HEK293 (cell line): ENCODE results near the gene ATP2A2.

Experiments used
- CTCF ChIP-seq: fragments of 450-650 bp; formaldehyde crosslinking; IDR thresholded peaks from 2 replicates; pipeline ENCODE4 v1.5.1; 2016; ENCODE audit warnings: missing biosample characterization, missing genetic modification characterization
- HIC1 ChIP-seq: fragments of 450-650 bp; formaldehyde crosslinking; IDR thresholded peaks from 2 replicates; pipeline ENCODE4 v1.5.1; 2016; ENCODE audit warnings: missing biosample characterization, missing genetic modification characterization
- SP2 ChIP-seq: fragments of 450-650 bp; formaldehyde crosslinking; IDR thresholded peaks from 2 replicates; pipeline ENCODE4 v1.5.1; 2016; ENCODE audit warnings: missing biosample characterization, missing genetic modification characterization
- ZNF121 ChIP-seq: fragments of 450-650 bp; formaldehyde crosslinking; IDR thresholded peaks from 2 replicates; pipeline ENCODE4 v1.5.1; 2016; ENCODE audit warnings: missing biosample characterization, missing genetic modification characterization
- ZNF24 ChIP-seq: fragments of 450-650 bp; formaldehyde crosslinking; IDR thresholded peaks from 2 replicates; pipeline ENCODE4 v1.5.1; 2016; ENCODE audit warnings: missing biosample characterization, missing genetic modification characterization
- ZNF248 ChIP-seq: fragments of 450-650 bp; formaldehyde crosslinking; IDR thresholded peaks from 2 replicates; pipeline ENCODE4 v1.5.1; 2017; ENCODE audit warnings: missing biosample characterization, missing genetic modification characterization
- ZNF366 ChIP-seq: fragments of 450-650 bp; formaldehyde crosslinking; conservative IDR thresholded peaks from 2 replicates; pipeline ENCODE4 v1.5.1; 2016; ENCODE audit warnings: missing biosample characterization, missing genetic modification characterization
- ZNF394 ChIP-seq: fragments of 450-650 bp; formaldehyde crosslinking; IDR thresholded peaks from 2 replicates; pipeline ENCODE4 v1.5.1; 2016; ENCODE audit warnings: missing biosample characterization, missing genetic modification characterization, mild to moderate bottlenecking, moderate library complexity, borderline replicate concordance
- ZNF623 ChIP-seq: fragments of 450-650 bp; formaldehyde crosslinking; IDR thresholded peaks from 2 replicates; pipeline ENCODE4 v1.5.1; 2016; ENCODE audit warnings: missing biosample characterization, missing genetic modification characterization
- ZNF629 ChIP-seq: fragments of 450-650 bp; formaldehyde crosslinking; IDR thresholded peaks from 2 replicates; pipeline ENCODE4 v1.5.1; 2017; ENCODE audit warnings: missing biosample characterization, missing genetic modification characterization
- ZNF768 ChIP-seq: fragments of 450-650 bp; formaldehyde crosslinking; IDR thresholded peaks from 2 replicates; pipeline ENCODE4 v1.5.1; 2018; ENCODE audit warnings: missing biosample characterization, mild to moderate bottlenecking, missing genetic modification characterization
- TF ChIP-seq, protein P1 (sequence below): fragments of 450-650 bp; formaldehyde crosslinking; IDR thresholded peaks from 2 replicates; pipeline ENCODE4 v1.5.1; 2017; ENCODE audit warnings: missing biosample characterization, missing genetic modification characterization

- TF ChIP-seq SP2 (no peak), ZNF366 (tag by site-specific recombination) (0 out of 2 replicates have a peak, but pooled peaks have one; percentile 2), CTCF (tag by site-specific recombination) (no peak), ZNF24 (no peak), ZNF248 (no peak), ZNF121 (tag by site-specific recombination) (no peak), HIC1 (no peak), ZNF394 (tag by site-specific recombination) (no peak), ZNF768 (tag by site-specific recombination) (no peak), ZNF623 (tag by site-specific recombination) (no peak), ZNF629 (tag by site-specific recombination) (no peak)
- TF ChIP-seq, protein P1, sequence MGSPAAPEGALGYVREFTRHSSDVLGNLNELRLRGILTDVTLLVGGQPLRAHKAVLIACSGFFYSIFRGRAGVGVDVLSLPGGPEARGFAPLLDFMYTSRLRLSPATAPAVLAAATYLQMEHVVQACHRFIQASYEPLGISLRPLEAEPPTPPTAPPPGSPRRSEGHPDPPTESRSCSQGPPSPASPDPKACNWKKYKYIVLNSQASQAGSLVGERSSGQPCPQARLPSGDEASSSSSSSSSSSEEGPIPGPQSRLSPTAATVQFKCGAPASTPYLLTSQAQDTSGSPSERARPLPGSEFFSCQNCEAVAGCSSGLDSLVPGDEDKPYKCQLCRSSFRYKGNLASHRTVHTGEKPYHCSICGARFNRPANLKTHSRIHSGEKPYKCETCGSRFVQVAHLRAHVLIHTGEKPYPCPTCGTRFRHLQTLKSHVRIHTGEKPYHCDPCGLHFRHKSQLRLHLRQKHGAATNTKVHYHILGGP, result no peak
These were observed 8.1 kb downstream of the ATP2A2 start for GRCh38 chr12:110289044-110289710.
